NCI-H2227 treated with DMSO at 0.1 percent for 48 hours (cell line): ENCODE measurements around the gene TCERG1L.

ENCODE experiments used
- DNase-seq: peaks from one replicate; lab custom pipeline; 2025; lab: John Stamatoyannopoulos, UW

Gene TCERG1L

GRCh38 chr10:131207584-131208532 lies 103.7 kb downstream of the TCERG1L start:
- no peak for DNase-seq

DNA sequence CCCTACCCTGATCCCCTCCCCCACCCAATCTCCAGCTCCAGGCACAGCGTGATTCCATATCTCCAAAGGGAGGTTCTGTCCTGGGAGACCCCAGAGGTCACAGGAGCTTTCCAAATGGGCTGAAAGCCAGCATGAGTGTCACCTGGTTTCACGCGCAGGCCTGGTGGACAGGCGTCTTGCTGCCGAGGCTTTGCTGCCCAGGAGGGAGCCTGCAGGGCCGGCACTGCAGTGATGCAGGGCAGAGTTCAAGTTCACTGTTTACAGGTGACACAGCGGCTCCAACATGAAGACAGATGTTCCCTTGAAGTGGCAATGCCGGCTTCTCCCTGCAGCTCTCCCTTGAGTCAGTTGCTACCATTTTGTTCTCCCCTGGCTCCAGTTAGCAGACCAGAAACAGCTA lies 104.3 kb downstream of the TCERG1L start:
- DNase-seq, result no peak

- DNase-seq, result no peak
Measured at GRCh38 chr10:131206111-131206995, 105.2 kb downstream of the TCERG1L start.

DNA sequence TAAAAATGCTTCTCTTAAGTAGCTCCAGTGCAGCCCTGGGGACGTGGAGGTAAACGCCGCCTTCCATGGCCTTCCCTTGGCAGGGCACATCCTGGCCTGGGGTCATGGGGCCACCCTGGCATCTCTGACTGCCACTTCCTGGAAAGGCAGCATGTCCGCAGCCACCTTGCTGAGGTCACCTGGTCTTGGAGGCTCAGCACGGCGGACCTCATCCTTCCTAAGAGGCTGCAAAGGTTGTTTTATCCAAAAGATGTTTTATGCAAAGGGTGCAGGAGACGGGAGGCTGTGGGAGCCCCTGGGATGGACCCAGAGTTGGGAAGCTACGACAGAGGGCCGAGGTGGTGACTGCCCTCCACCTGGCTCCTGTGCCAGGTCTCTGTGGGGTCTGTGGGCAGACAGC lies 106.0 kb downstream of the TCERG1L start:
- DNase-seq, result no peak

GRCh38 chr10:131204406-131205152 lies 106.9 kb downstream of the TCERG1L start:
- DNase-seq, result no peak

DNA sequence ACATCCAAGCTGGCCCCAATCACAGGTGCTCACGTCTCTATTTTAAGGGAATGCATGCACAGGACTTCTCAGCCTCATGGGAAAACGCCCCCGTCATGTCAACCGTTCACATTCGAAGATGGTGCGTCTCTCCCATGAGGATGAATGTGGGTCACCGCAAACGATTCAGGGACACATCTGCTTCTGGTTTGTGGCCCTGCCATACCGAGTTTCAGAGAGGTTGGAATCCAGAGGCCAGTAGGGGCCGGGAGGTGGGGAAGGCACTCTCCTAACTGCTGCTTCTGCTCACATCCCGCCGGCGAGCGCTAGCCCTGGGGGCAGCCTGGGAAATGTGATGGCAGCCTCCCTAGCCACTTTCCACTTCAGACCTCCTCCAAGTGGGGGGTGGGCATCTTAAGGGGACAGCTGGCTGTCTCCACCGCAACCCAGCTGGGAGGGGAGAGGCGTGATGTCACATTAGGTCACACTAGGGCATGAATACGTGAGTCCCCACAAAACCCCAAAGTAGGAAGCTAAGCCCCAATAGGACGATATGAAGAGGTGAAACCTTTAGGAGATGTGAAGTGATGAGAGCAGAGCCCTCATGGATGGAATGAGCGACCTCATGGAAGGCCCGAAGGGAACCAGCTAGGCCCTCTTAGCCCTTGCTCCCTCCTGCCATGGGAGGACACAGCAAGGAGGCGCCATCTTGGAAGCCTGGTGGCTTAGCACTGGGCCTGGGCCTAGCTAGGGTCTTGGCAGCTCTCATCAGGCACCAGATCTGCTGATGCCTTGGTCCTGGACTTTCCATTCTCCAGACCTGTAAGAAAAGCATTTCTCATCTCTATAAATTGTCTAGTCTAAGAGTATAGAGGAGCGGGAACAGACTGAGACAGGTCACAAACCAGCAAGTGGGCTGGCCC lies 107.8 kb downstream of the TCERG1L start:
- DNase-seq, result no peak

- no peak for DNase-seq
Measured at GRCh38 chr10:131202990-131203389, 108.5 kb downstream of the TCERG1L start.

DNA sequence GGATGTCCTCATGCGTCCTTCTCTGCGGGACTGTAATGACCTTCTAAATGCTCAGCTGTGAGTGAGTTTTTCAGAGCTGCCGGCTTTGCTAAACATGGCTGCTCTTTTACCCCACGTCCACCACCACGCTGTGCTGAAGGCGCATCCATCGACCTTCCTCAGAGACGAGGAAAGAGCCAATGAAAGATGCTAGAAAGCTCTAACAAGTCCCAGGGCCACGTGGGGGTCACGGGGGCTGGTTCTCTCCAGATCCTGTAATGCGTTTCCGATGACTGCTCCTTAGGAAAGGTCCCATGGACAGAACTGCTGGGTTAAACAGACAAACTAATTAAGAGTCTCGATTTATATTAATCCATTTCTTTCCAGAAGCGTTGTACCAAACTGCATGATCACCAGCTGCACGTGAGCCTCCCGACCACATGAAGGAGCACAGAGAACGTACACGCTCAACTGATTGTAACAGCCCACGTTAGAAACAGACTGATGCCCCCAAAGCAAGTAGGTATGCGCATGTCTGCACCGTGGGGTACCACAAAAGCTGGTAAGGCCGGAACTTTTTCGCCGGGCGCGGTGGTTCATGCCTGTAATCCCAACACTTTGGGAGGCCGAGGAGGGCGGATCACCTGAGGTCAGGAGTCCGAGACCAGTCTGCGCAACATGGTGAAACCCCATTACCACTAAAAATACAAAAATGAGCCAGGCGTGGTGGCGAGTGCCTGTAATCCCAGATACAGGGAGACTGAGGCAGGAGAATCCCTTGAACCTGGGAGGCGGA lies 109.6 kb downstream of the TCERG1L start:
- DNase-seq, result no peak

GRCh38 chr10:131200856-131201470 lies 110.6 kb downstream of the TCERG1L start:
- DNase-seq, result no peak

DNA sequence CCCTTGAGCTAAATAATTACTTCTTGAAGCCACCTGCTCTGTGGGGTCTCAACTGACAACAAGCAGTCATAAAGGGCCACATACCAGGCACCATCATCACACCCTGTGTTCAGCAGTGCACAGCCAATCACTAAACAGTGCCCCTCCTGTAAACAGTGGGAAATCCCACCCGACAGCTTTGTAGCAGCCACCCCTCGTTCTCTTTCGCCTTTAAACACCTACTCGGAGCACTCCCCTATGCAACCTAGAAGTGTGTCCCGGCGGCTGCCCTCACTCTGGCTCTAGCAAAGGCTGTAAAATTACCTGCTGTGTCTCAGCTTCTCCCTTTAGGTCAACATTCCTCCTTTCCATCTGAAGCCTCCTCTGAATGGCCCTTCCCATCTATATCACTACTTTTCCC lies 111.9 kb downstream of the TCERG1L start:
- no peak for DNase-seq

- DNase-seq, result no peak
Measured at GRCh38 chr10:131198843-131199242, 112.7 kb downstream of the TCERG1L start.

- DNase-seq, result no peak
Measured at GRCh38 chr10:131198401-131198800, 113.1 kb downstream of the TCERG1L start.

GRCh38 chr10:131196176-131196885 lies 115.2 kb downstream of the TCERG1L start:
- DNase-seq, result no peak

DNA sequence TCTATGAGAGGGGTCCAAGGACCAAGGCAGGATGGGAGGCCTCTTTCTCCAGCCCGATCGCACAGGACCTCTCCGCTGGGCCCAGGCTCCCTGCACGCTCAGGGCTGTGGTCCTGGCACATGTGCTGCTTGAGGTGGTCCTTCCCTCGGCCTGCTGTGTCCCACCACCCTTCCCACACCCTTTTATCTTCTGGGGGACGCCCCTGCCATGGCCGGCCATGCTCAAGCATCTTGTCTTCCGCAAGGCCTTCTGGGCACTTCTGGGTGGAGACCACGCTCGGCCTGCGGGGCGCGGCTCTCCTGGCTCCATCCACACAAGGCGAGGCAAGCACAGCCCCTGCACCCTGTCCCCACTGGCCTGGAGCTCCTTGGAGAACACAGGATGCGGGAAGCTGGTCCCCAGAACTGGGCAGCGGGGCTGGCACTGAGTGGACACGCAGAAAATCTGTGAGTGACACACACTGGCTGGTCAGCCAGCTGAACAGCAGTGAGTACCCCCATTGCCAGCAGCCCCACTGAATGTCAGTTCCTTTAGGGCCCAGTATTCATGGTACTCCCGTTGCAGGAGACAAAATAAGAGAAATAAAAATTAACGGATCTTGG lies 115.9 kb downstream of the TCERG1L start:
- DNase-seq, result no peak

DNA sequence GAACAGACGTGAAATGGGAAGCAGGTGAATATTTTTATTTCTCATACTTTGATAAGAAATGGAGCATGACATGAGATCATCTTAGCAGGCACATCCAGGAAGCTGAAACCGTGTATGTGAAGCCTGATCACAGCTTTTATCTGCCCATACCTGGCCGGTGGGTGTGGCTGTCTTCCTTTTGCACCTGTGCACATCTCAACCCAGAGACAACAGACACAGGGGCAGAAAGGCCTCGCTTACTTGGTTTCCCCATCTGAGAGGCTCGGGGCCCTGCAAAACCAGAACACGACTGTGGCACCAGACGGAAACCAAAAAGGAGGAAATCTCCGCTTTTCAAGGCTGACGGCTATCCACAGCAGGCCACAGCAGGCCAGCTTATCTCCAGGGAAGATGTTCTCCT lies 116.4 kb downstream of the TCERG1L start:
- DNase-seq, result no peak

GRCh38 chr10:131193923-131194322 lies 117.6 kb downstream of the TCERG1L start:
- DNase-seq, result no peak

- no peak for DNase-seq
Measured at GRCh38 chr10:131188494-131188893, 123.0 kb downstream of the TCERG1L start.

GRCh38 chr10:131187926-131188325 lies 123.6 kb downstream of the TCERG1L start:
- no peak for DNase-seq

GRCh38 chr10:131187274-131187673 lies 124.2 kb downstream of the TCERG1L start:
- DNase-seq, result no peak
